HUDEP-2 (cell line): Measurements from ENCODE around the gene PCNX2.

ENCODE experiments used
- DNase-seq, 76 experiments: peaks; one replicate each; lab custom pipeline; 2025; ENCODE audit not compliant: unreplicated experiment in 76 of 76; lab: John Stamatoyannopoulos, UW

The PCNX2 gene

DNA sequence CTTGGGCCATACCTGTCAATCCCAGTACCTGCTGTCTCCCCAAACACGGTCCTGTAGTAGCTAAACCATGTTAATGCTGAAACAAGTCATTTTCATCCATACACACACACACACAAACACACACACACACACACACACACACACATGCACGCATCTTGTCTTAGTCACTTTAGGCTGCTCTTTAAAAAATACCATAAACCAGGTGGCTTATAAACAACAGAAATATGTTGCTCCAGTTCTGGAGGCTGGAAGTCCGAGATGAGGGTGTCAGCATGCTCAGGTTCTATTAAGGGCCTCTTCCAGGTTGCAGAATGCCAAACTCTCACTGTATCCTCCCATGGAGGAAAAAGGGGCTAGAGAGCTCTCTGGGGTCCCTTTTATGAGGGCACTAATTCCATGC is 215.2 kb downstream of the PCNX2 start:
- no peak for DNase-seq

DNA sequence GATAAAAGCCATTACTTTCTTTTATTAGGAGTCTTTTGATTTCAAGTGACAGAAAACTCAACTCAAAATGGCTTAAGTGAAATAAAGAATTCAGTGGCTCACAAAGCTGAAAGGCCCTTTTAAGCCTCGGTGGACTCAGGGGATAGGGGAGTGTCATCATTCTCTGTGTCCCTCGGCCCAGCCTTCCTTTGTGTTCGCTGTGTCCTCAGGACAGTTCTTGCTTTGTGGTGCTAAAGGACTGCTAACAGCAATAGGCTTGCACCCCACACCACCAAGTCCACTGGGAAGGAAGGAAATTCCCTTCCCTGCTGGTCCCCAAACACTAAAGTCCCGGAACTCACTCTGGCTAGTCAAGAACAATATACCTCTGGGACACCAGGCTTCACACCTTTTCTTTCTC is 216.0 kb downstream of the PCNX2 start:
- DNase-seq, result no peak

DNA sequence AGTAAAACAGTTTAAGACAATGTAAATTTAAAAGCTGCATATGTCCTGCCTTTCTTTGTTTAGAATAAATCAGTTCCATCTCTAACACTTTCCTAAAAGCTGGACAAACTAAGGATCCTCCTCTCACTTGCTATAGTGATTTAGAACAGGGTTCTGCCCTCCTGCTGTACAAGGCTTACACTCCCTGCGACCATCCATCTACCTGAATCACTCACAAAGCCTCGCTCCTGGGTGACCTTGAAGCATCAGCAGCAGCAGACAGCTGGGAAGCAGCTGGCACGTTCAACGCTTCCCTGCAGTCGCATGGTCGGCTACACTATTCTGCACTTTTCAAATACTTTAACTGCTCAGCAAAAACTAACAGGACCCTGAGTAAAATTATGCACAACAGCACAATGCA is 217.1 kb downstream of the PCNX2 start:
- no peak for DNase-seq

DNA sequence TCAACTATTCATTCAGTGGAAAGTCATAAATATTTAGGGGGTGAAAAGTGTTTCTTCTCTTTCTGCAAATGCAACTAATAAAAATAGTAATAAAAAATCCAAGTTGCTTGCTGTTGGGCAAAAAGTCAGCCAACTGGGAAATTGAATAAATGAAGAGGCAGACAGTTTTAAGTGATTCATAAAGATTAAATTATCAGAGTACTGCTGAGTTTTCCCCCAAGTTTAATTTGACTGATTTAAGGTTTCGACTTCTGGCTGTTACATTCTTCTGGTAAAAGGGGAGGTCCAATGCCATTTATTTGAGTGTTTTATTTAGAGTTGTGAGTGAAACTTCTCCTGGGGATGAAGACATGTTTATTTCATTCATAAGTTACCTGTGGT is 219.6 kb downstream of the PCNX2 start:
- no peak for DNase-seq

DNA sequence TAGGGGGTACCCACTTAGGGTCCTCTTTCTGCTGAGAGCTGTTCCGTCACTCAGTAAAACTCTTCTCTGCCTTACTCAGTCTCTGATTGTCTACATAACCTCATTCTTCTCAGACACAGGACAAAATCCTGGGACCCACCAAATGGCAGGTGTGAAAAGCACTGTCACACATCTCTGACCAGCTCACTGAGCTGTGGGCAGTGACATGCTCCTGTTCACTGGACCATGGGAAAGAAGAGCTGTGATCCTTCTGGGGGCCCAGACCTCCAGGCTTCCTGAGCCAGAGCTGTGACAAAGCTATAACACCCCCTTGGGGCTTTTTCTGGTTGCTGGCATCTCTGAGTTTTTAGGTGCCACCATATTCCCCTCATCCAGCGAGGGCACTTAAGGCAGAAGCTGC is 229.4 kb downstream of the PCNX2 start:
- DNase-seq, result peak in 1 of 76 experiments; percentile 24

DNA sequence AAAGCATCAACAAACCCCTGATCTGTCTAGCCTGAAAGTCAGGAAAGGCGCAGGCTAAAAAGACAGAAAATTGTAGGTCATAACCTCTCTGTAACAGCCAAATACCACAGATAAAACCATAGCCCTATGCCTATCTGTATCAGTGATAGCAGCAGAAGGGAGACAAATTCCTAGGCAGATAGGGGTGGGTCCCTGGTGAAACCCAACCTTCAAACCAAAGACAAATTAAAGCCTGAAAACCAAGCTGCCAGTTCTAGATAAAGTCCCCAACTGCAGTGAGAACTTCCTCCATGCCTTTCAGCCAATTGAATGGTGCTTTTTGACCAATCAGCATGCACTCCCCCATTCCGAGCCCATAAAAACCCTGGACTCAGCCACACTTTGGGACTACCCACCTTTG is 229.8 kb downstream of the PCNX2 start:
- peak in 59 of 76 experiments; percentile 2 to 87 (median 44) for DNase-seq

DNA sequence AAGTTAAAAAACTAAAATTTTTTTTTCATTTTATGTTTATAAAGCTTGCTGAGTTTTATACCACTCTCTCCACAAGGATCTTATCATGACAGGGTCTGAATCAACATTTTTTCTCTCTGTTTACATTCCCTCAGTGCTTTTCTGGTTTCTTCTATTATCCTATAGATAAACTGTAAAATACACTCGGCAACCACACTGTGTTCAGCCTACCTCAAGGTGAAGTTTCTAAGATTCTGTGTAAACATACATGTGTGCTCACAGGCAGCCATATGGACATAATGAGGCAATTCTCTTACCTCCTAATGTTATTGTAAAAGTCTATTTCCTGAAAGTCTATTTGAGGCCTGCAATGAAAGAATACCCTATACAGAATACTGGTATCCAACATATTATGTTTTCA is 230.5 kb downstream of the PCNX2 start:
- DNase-seq, result no peak

DNA sequence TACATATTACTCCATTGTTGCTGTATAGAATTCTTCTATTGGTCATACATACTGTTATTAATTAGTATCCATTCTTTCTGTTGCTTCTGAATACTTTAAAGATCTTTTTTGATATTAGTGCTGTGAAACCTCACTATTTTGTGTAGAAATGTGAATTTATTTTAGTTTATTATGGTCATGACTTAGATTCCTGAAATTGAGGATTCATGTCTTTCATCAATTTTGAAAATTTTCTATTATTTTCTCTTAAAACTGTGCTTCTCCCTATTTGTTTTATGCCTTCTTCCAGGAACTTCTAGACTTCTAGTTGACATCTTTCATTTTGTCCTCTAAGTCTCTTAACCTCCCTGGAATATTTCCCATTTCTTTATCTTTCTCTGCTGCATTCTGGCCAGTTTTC is 232.1 kb downstream of the PCNX2 start:
- DNase-seq, result no peak

DNA sequence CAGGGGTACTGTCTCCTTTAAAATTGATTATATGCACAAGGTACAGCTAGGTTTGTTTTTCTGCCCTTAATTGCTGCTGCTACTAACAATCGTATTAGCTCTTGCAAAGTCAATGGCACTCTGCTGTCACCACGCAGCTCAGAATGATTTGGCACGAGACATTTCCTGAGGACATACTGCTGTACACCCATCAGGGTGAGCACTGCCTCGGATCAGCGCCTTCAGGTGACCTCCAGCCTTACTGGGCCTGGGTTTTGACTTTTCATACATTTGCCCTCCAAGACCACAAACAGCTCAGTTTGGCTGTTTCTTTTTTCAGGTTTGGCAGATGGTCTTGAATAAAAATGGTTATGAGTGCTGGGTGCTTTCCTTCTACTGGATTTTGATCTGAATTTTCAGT is 234.3 kb downstream of the PCNX2 start:
- DNase-seq, result no peak

DNA sequence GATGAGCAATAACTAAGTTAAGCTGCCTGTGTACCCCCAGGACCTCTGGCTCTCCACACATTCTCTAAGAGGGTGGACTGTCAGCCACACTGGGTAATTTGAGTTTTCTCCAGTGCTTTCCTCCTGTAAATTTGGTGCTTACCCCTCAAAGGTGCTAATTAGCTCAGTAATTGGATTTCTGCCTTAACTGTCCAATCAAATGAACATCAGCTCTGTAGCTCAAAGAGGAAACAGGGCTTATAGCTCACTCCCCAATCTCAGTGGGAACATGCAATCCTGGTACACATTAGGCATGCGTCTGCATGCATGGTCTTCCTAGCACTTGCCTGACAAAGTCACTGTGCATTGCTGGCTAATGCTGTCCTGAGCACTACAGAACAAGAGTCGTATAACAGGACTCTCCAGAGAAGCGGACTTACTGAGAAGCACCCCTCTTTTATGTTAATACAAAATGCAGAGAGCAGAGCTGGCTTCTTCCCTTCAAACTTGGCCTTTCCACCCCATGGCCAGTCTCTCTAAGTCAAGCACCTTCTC is 235.0 kb downstream of the PCNX2 start:
- no peak for DNase-seq

DNA sequence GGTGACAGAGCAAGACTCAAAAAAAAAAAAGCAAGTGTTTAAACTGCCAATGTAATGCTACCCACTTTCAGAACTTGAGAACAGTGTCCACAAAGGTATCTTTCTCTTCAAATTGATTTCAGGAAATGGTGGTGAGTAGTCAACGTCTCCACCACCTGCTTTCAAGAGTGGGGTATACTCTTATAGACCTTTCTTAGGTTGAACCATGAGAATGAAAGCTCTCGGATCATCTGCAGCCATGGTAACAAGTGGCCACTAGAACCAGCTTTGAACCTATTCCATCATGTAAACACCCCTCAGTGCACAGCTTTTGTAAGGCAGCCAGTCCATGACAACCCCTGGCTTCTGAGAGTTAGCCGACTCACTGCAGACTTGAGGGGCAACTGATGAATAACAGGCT is 237.7 kb downstream of the PCNX2 start:
- no peak for DNase-seq

DNA sequence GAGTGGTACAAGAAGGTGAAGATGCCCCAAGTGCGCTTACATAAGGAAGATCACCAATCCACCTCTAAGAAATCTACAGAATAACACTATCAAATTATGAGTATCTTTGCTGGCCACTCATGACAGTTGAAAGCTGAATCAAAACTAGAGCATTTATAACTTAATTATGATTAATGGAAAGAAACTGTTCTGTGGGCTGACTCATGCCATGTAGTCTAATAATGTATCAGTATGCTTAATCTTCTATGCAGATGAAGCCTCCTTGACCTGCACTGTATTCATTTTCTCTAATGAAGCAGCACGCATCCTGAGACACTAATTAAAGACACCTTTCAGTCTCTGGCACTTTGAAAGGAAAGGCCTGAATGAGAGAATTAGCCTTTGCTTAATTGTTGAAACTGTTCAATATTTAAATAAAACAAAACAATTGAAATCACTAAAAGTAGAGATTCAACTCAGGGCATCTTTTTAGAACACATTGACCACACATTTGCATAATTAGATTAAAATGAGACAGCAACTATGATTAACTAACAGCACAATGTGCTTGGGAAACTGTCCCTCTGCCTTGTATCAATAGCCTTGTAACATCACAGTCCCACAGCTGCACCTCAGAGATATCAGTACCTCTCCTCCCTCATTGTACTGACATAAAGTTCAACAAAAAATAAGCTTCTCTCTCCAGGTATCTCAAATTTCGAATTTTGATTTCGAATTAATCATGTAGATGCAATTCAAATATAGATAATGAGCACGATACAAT is 239.5 kb downstream of the PCNX2 start:
- DNase-seq, result no peak

DNA sequence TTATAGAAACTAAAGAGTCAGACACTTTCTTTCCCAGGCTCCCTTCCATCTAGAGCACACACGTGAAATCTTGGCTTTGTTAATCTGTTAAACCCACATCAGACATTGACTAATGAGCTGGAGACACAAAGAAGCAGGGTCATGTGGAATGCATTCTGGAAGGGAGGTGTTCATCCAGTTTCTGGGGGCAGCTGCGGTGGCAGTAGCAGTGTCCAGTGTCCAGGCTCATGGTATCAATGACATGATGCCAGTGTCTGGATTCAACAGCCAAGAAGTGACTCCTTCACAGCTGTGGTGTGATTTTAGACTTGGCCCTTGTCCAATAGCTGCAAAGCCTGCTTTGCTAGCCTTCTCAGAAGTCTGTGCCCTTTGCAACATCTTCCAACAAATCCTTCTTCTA is 249.9 kb downstream of the PCNX2 start:
- no peak for DNase-seq

DNA sequence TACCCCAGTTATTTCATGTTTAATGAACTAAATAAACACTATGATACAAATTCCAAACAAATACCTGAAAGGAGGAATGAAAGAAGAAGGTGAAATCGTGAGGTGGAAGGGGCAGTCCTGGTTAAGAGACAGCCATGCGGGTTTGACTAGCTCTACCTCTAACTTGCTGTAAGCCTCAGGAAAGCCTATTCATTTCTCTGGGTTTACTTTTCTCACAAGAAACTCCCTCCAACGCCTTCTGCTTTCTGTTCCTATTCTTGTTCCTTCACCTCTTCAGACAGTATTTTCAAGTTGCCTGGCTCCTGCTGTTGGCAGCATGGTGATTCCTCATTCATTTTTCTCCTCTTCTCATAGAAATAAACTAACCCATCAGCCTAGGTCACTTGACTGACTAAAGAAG is 252.7 kb downstream of the PCNX2 start:
- no peak for DNase-seq

DNA sequence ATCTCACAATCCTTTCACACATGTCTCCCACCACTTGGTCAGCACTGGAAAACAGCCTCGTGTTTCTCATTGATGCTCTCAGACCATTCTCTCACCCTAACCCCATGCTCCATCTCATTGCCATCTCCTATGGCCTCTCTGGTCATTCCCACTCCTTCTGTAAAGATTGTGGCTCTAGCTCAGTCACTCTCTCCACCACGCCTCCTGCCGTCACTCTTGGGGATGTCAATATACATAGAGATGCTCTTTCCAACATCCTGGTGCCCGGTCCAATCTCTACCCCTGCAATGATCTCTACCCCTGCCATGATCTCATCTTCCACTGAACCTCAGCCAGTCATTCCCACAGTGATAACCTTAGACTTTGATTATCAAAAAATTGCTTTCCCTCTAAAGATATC is 255.0 kb downstream of the PCNX2 start:
- no peak for DNase-seq

DNA sequence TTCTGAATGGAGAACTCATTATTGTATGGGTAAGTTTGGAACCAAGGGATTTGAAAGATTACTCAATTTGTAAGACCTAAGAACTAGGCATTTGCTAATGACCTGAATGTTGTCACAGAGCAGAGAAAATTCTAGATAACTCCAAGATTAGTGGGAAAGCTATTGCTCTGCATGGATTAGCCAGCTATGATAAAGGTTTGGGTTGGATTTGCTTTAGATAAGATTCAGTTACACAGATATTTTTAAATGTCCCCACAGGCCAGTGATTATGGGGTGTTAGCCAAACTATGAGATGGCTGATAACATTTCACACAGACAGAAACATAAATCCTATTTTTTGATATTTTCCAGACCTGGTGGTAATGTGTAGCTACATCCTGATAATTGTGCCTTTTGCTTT is 256.9 kb downstream of the PCNX2 start:
- no peak for DNase-seq

DNA sequence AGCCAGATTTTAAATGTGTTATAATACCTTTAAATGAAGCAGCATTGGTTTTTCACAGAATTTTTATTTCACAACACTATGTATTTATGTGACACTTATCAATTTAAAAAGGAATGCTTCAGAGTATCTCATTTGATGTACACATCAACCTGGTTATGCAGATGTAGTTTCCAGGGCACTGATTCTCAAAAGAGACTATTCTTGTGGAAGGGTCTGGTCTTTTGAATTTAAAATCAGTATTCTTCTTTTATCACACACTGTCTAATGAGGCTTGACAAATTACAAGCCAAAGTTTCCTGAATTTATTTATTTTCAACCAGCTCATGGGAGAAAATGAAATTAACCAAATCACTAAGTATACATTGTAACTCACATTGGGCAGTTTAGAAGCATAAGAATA is 257.7 kb downstream of the PCNX2 start:
- DNase-seq, result no peak

DNA sequence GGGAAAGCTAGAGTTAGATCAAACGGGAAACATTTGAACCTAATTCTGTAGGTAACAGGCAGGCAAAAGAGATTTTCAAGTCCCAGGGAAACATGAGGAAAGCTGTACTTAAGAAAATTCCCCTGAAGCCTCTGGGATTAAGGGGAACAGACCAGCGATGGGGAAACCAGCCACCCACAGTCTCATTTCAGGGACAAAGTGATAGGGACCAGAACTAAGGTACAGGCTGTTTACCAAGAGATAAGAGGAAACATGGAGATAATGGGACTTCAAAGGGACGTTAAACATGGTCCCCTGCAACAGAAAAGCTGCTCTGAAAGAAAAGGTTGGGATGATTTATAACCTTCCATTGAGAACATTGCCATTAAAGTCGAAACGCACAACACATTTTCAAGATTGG is 260.7 kb downstream of the PCNX2 start:
- no peak for DNase-seq

DNA sequence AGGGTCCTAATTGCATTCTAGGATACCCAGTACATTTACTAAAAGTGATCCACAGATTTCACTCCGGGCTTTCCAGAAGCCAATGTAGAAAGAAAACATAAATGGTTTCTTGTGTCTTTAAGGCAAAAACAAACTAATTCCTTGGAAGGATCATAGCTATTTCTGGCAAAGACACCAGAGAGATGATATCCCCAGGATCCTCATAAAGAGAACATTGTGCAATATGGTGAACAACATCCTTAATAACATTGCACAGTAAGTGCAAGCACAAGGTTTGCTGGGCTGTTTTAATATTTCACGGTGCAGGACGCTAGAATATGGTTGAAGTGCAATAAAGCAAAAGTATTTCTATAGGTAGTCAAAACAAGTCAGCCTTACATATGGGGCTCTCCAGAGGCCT is 262.2 kb downstream of the PCNX2 start:
- no peak for DNase-seq

DNA sequence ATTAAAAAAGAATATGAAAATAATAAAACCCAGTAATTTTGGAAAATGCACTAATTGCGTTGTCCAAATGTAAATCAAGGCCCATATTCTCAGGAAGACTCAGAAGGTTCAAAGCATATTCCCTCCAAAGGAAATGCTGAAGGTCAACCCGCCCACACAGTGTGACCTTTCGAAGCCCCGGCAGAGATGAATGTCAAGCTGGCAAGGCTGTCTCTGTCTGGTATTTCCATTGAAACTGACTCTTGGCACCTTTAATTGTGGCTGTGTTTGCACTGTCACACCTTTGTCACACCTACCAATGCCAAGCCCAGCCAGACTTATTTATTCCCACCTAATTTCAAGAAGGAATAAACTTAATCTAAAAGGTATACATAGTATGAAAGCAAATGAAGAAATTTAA is 262.6 kb downstream of the PCNX2 start:
- DNase-seq, result no peak

DNA sequence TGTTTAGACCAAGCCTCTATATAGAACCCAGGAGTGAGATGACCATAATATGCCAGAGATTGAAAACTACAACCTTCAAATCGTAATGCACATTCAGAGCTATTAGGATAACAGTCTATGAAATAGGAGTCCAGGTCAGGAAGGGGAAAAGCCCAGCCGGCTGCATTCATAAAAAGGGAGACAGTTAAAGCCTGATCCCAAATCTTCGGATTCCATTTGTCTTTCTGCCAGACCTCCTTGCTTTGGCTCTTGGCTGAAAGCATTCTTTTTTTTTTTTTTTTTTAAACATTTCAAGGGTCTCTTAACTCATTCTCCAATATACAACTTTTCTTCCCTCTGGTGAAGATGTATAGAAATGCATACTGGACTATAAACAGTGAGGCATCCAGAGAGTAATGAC is 264.0 kb downstream of the PCNX2 start:
- DNase-seq, result no peak

DNA sequence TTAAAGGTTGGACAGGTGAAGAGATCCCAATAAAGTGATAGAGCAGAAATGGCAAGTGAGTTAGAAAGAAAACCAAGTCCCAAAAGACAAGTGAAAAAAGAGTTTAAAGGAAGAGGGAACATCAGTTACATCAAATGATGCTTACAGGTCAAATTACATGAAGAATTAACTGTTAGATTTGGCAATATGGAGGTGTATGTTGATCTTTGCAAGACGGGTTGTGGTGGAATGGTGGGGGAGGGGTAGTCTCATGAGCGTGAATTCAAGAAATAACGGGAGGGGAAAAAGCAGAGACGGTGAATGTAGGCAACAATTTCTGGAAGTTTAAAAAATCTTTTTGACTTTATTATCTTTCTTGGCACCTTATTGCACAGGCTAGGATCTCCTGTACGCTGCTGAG is 268.5 kb downstream of the PCNX2 start:
- no peak for DNase-seq

DNA sequence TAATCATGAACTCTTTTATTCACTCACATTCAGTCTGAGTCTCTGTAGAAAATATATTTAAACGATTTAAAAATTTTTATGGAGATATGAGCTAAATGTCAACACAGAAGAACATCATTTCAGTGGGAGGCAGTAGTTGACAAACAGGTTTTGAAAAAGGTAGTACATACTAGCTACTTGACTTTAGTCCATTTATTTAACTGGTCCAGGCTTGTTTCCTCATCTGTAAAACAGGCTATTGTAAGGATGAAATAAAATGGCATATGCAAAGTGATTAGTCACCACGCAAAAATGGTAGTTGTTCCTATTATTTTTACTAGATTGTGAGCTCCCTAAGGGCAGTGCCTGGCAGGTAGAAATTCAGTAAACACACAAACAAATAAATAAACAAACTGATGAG is 270.0 kb downstream of the PCNX2 start:
- no peak for DNase-seq
